ENCODE measurements around the gene NCAPH2. TPM values are rescaled to one million over a fixed set of nuclear protein-coding genes. Genes with fewer than 3 reads are reported as not detected.
A peak's percentile ranks its signal among the peaks of the same experiment; 100 is the strongest.
"Not testable (repeated sequence)": the region's sequence is repeated elsewhere in the genome, so short reads cannot be mapped to it uniquely, and the experiment has no call there.

Gene NCAPH2
- total and polyA plus RNA-seq, 3 experiments from 2014 or later: 36.5 to 165 (median 155) TPM

- no peak for DNase-seq
- Histone ChIP-seq H3K27ac (ENCODE audit: low read depth, low read length) (peak overlapping the region; percentile 98), H3K4me1 (ENCODE audit: insufficient read depth, low read length) (peaks cover 36% of the 10 kb centered on the region), H3K27me3 (ENCODE audit: insufficient read depth, low read length, poor library complexity, severe bottlenecking) (no peaks in the 10 kb centered on the region), H3K4me3 (ENCODE audit: low read length) (no peak overlapping the region), H3K9me3 (ENCODE audit: low read length) (no peaks in the 10 kb centered on the region), H3K36me3 (ENCODE audit: insufficient read depth, low read length) (no peaks in the 10 kb centered on the region)
- CTCF ChIA-PET: interaction anchor here (1.4 to 6.5 kb wide), 8 partner anchors 8 to 80 kb away, joined by 3 to 80 read pairs (median 11); partner anchors contain the start of genes LMF2, NCAPH2, SCO2 and SYCE3
- Mint-ChIP-seq H3K27ac (peak overlapping the region; percentile 86 to 99 (median 96)), H3K4me1 (peaks cover 36 to 49% (median 47%) of the 10 kb centered on the region in 3 donors), H3K36me3 (no peaks in the 10 kb centered on the region), H3K4me3 (peak overlapping the region in 4 of 7 donors; percentile 5 to 37 (median 14)), H3K9me3 (no peaks in the 10 kb centered on the region), H3K27me3 (peaks cover 0 to 2% of the 10 kb centered on the region in 2 donors)
- POLR2A ChIA-PET: interaction anchor here (1.1 to 3.7 kb wide), 5 partner anchors 7 to 32 kb away, joined by 4 to 81 read pairs (median 21); partner anchors contain the start of genes LMF2, NCAPH2, SCO2 and SYCE3
These were observed 32.4 kb downstream of the NCAPH2 start for GRCh38 chr22:50540381-50540780.

GRCh38 chr22:50541667-50542026 is 33.6 kb downstream of the NCAPH2 start:
- H3K4me3 Mint-ChIP-seq; H3K27me3 Mint-ChIP-seq; H3K9me3 ChIP-seq (ENCODE audit: low read length); H3K36me3 ChIP-seq (ENCODE audit: insufficient read depth, low read length); POLR2A ChIA-PET; H3K36me3 Mint-ChIP-seq; H3K27ac ChIP-seq (ENCODE audit: low read depth, low read length); H3K4me3 ChIP-seq (ENCODE audit: low read length); H3K9me3 Mint-ChIP-seq; H3K27me3 ChIP-seq (ENCODE audit: insufficient read depth, low read length, poor library complexity, severe bottlenecking): not testable (repeated sequence)
- CTCF ChIA-PET: interaction anchor here (1.1 to 4.6 kb wide), 4 partner anchors 15 to 79 kb away, joined by 4 to 80 read pairs (median 14); partner anchors contain the start of genes SCO2 and SYCE3
- peaks cover 43% of the 10 kb centered on the region for H3K4me1 ChIP-seq (ENCODE audit: insufficient read depth, low read length)
- Mint-ChIP-seq H3K4me1 (peaks cover 43 to 59% (median 57%) of the 10 kb centered on the region in 3 donors), H3K27ac (peak overlapping the region in 7 of 8 donors; percentile 32 to 99 (median 93))
- peak in 1 of 5 donors; percentile 42 for DNase-seq

- Histone ChIP-seq H3K36me3 (ENCODE audit: insufficient read depth, low read length) (no peaks in the 10 kb centered on the region), H3K27ac (ENCODE audit: low read depth, low read length) (no peak overlapping the region), H3K4me3 (ENCODE audit: low read length) (no peak overlapping the region), H3K9me3 (ENCODE audit: low read length) (no peaks in the 10 kb centered on the region), H3K27me3 (ENCODE audit: insufficient read depth, low read length, poor library complexity, severe bottlenecking) (no peaks in the 10 kb centered on the region), H3K4me1 (ENCODE audit: insufficient read depth, low read length) (peaks cover 43% of the 10 kb centered on the region)
- peak overlapping the region in 7 of 8 donors; percentile 3 to 99 (median 82) for H3K27ac Mint-ChIP-seq
- CTCF ChIA-PET: interaction anchor here (0.6 to 1.6 kb wide), 3 partner anchors 17 to 23 kb away, joined by 3 to 9 read pairs (median 4); partner anchors contain the start of genes SCO2 and SYCE3
- H3K4me1 Mint-ChIP-seq: peaks cover 43 to 61% (median 57%) of the 10 kb centered on the region in 3 donors
- no peaks in the 10 kb centered on the region for H3K36me3 Mint-ChIP-seq
- peak in 1 of 5 donors; percentile 43 for DNase-seq
- H3K4me3 Mint-ChIP-seq: peak overlapping the region in 4 of 7 donors; percentile 37 to 49 (median 46)
- POLR2A ChIA-PET: no interaction called here
- peaks cover 0 to 2% of the 10 kb centered on the region in 2 donors for H3K27me3 Mint-ChIP-seq
- H3K9me3 Mint-ChIP-seq: no peaks in the 10 kb centered on the region
These were observed 34.4 kb downstream of the NCAPH2 start for GRCh38 chr22:50542416-50542927.

- peak; percentile 72 to 87 (median 78) for DNase-seq
- peak overlapping the region; percentile 74 to 99 (median 91) for H3K27ac Mint-ChIP-seq
- no peaks in the 10 kb centered on the region for H3K36me3 Mint-ChIP-seq
- H3K27me3 ChIP-seq (ENCODE audit: insufficient read depth, low read length, poor library complexity, severe bottlenecking): no peaks in the 10 kb centered on the region
- CTCF ChIA-PET: interaction anchor here (0.7 to 5.8 kb wide), 7 partner anchors 8 to 76 kb away, joined by 3 to 86 read pairs (median 4); partner anchors contain the start of genes SCO2, SYCE3 and TYMP
- peak overlapping the region; percentile 77 for H3K4me3 ChIP-seq (ENCODE audit: low read length)
- no peaks in the 10 kb centered on the region for H3K9me3 Mint-ChIP-seq
- H3K4me1 ChIP-seq (ENCODE audit: insufficient read depth, low read length): peaks cover 41% of the 10 kb centered on the region
- H3K27ac ChIP-seq (ENCODE audit: low read depth, low read length): peak overlapping the region; percentile 33
- no peaks in the 10 kb centered on the region for H3K9me3 ChIP-seq (ENCODE audit: low read length)
- H3K4me3 Mint-ChIP-seq: peak overlapping the region; percentile 60 to 85 (median 71)
- no peaks in the 10 kb centered on the region for H3K36me3 ChIP-seq (ENCODE audit: insufficient read depth, low read length)
- H3K27me3 Mint-ChIP-seq: no peaks in the 10 kb centered on the region
- POLR2A ChIA-PET: interaction anchor here (0.6 to 1.8 kb wide), 6 partner anchors 13 to 77 kb away, joined by 3 to 8 read pairs (median 4); partner anchors contain the start of genes LMF2, NCAPH2 and SCO2
- H3K4me1 Mint-ChIP-seq: peaks cover 39 to 55% (median 44%) of the 10 kb centered on the region in 3 donors
These were observed 36.2 kb downstream of the NCAPH2 start for GRCh38 chr22:50544078-50544745.

GRCh38 chr22:50544746-50545253 is 36.8 kb downstream of the NCAPH2 start:
- Histone ChIP-seq H3K4me1 (ENCODE audit: insufficient read depth, low read length) (peaks cover 43% of the 10 kb centered on the region), H3K27ac (ENCODE audit: low read depth, low read length) (peak overlapping the region; percentile 33), H3K36me3 (ENCODE audit: insufficient read depth, low read length) (no peaks in the 10 kb centered on the region), H3K9me3 (ENCODE audit: low read length) (no peaks in the 10 kb centered on the region), H3K27me3 (ENCODE audit: insufficient read depth, low read length, poor library complexity, severe bottlenecking) (no peaks in the 10 kb centered on the region), H3K4me3 (ENCODE audit: low read length) (peak overlapping the region; percentile 77)
- Mint-ChIP-seq H3K4me3 (peak overlapping the region; percentile 60 to 85 (median 71)), H3K27me3 (no peaks in the 10 kb centered on the region), H3K36me3 (no peaks in the 10 kb centered on the region), H3K9me3 (no peaks in the 10 kb centered on the region), H3K27ac (peak overlapping the region; percentile 74 to 99 (median 91)), H3K4me1 (peaks cover 34 to 55% (median 39%) of the 10 kb centered on the region in 3 donors)
- POLR2A ChIA-PET: interaction anchor here (0.6 to 1.8 kb wide), 6 partner anchors 13 to 76 kb away, joined by 3 to 8 read pairs (median 4); partner anchors contain the start of genes LMF2, NCAPH2 and SCO2
- CTCF ChIA-PET: interaction anchor here (0.7 to 5.8 kb wide), 8 partner anchors 9 to 76 kb away, joined by 3 to 86 read pairs (median 4); partner anchors contain the start of genes SCO2, SYCE3 and TYMP
- peak in 1 of 5 donors; percentile 46 for DNase-seq

- ChIA-PET POLR2A (interaction anchor here (0.8 to 1.8 kb wide), 4 partner anchors 19 to 76 kb away, joined by 3 to 8 read pairs (median 5); partner anchors contain the start of genes LMF2, NCAPH2 and SCO2), CTCF (interaction anchor here (1.0 to 5.8 kb wide), 7 partner anchors 9 to 75 kb away, joined by 3 to 86 read pairs (median 4); partner anchors contain the start of genes SCO2, SYCE3 and TYMP)
- peak within 1 kb of the TSS; percentile 77 for H3K4me3 ChIP-seq (ENCODE audit: low read length)
- Mint-ChIP-seq H3K4me1 (peaks cover 36 to 56% (median 41%) of the 10 kb centered on the region in 3 donors), H3K4me3 (peak within 1 kb of the TSS; percentile 51 to 85 (median 71)), H3K36me3 (peaks cover 0 to 2% (median 0%) of the 10 kb centered on the region in 3 donors), H3K27ac (peak within 1 kb of the TSS; percentile 77 to 99 (median 91)), H3K27me3 (no peaks in the 10 kb centered on the region), H3K9me3 (no peaks in the 10 kb centered on the region)
- H3K36me3 ChIP-seq (ENCODE audit: insufficient read depth, low read length): no peaks in the 10 kb centered on the region
- no peaks in the 10 kb centered on the region for H3K27me3 ChIP-seq (ENCODE audit: insufficient read depth, low read length, poor library complexity, severe bottlenecking)
- peak in 1 of 5 donors; percentile 47 for DNase-seq
- peak within 1 kb of the TSS; percentile 33 for H3K27ac ChIP-seq (ENCODE audit: low read depth, low read length)
- no peaks in the 10 kb centered on the region for H3K9me3 ChIP-seq (ENCODE audit: low read length)
- H3K4me1 ChIP-seq (ENCODE audit: insufficient read depth, low read length): peaks cover 46% of the 10 kb centered on the region
These were observed 37.7 kb downstream of the NCAPH2 start, which contains the start of gene KLHDC7B for GRCh38 chr22:50545522-50546325. Gene KLHDC7B, plus strand, starts transcription at chr22:50545899. Its CDS starts 345 bp downstream, at chr22:50546244.
